ENCODE results near the gene TRPC4AP.

GRCh38 chr20:35111141-35111888 is 18.7 kb upstream of the TRPC4AP start:
- TF ChIP-seq YY1 (IDR thresholded peaks at IDR 0.05; ENCODE audit: insufficient read depth, insufficient read length) = no peak
- no peak for TF ChIP-seq ZNF274 (IDR thresholded peaks at IDR 0.05; ENCODE audit: low read depth, low read length)

All from NT2/D1 (cell line).